ENCODE measurements around the gene CTXND1. TPM values are rescaled to one million over a fixed set of nuclear protein-coding genes. Genes with fewer than 3 reads are reported as not detected.

Gene CTXND1
- total and polyA plus RNA-seq, 2 of the 13 experiments (the other 11 are each of a cell fraction or from before 2014, with no cell fraction given): 1.2 to 2.1 TPM

DNA sequence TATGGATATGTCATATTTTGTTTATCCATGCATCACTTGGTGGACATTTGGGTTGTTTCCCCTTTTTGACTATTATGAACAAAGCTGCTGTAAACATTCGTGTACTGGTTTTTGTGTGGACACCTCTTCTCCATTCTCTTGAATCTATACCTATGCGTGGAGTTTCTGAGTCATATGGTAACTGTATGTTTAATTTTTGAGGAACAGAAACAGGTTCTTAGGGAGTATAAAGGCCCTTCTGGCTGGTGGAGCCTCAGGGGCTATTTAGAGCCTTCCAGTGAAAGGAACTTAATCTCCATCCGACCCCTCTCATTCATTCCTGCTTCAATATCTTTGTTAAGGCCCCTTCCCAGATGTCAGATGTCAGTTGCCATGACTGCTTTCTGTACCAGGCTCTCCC, 14.1 kb upstream of the CTXND1 start:
- Histone ChIP-seq H3K27ac (ENCODE audit: extremely low read length, insufficient read depth, low read length) (no peak overlapping the region), H4K20me1 (ENCODE audit: insufficient read depth, low read length) (no peaks in the 10 kb centered on the region), H3K27me3 (ENCODE audit: control insufficient read depth in 1 of 2, insufficient read depth in 2 of 2, low read length in 2 of 2) (peaks cover 0 to 19% of the 10 kb centered on the region in 2 experiments; a peak in 2 of 5 replicates), H3K4me1 (ENCODE audit: insufficient read depth, low read length) (no peaks in the 10 kb centered on the region), H3K79me2 (ENCODE audit: insufficient read depth, low read length) (no peaks in the 10 kb centered on the region), H3K4me3 (replicated peaks in 1 of 3; ENCODE audit: insufficient read depth in 1 of 3, low read depth in 2 of 3, low read length in 3 of 3) (no peak overlapping the region), H3K4me2 (ENCODE audit: low read depth, low read length) (no peak overlapping the region), H2AFZ (ENCODE audit: low read length) (no peak overlapping the region), H3K36me3 (replicated peaks in 1 of 2; ENCODE audit: control insufficient read depth in 1 of 2, insufficient read depth in 2 of 2, low read length in 2 of 2) (no peaks in the 10 kb centered on the region), H3K9me3 (ENCODE audit: low read length) (no peaks in the 10 kb centered on the region), H3K9ac (ENCODE audit: insufficient read depth, low read depth, low read length) (no peak overlapping the region)
- DNase-seq (ENCODE audit: low spot score) (no peak), FAIRE-seq (no peak), ATAC-seq (no peak)
- WGBS (ENCODE audit: low lambda C conversion rate): 0% methylated on average over 3 of the region's 3 CpGs
- intact Hi-C loops (cut with micrococcal nuclease; ENCODE audit: unreplicated experiment) (no loop called here), in situ Hi-C loops (cut with HindIII; ENCODE audit: extremely low pct_ligation_motif_present, low pct_unique_long_range_greater_than_20kb) (no loop called here)
- ChIA-PET POLR2A (no interaction called here), CTCF (ENCODE audit: low intra/inter-chr PET ratio, low total read pairs) (no interaction called here)
- no TSS peak for BruUV-seq (replicated peaks)
- no peak for TF ChIP-seq ZNF260 (CRISPR knock-in tag; IDR thresholded peaks at IDR 0.05; ENCODE audit: borderline replicate concordance, low read depth)
- TF ChIP-seq, protein P1, sequence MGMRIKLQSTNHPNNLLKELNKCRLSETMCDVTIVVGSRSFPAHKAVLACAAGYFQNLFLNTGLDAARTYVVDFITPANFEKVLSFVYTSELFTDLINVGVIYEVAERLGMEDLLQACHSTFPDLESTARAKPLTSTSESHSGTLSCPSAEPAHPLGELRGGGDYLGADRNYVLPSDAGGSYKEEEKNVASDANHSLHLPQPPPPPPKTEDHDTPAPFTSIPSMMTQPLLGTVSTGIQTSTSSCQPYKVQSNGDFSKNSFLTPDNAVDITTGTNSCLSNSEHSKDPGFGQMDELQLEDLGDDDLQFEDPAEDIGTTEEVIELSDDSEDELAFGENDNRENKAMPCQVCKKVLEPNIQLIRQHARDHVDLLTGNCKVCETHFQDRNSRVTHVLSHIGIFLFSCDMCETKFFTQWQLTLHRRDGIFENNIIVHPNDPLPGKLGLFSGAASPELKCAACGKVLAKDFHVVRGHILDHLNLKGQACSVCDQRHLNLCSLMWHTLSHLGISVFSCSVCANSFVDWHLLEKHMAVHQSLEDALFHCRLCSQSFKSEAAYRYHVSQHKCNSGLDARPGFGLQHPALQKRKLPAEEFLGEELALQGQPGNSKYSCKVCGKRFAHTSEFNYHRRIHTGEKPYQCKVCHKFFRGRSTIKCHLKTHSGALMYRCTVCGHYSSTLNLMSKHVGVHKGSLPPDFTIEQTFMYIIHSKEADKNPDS (CRISPR knock-in tag; IDR thresholded peaks at IDR 0.05): no peak
- no peak for TF ChIP-seq BATF2 (CRISPR knock-in tag; IDR thresholded peaks at IDR 0.05)
- no peak for TF ChIP-seq ZFP41 (CRISPR knock-in tag; IDR thresholded peaks at IDR 0.05; ENCODE audit: borderline replicate concordance)
- no peak for TF ChIP-seq ZNF318 (CRISPR knock-in tag; IDR thresholded peaks at IDR 0.05)
- no peak for TF ChIP-seq ZNF547 (CRISPR knock-in tag; IDR thresholded peaks at IDR 0.05)
- no peak for TF ChIP-seq POLR2A (IDR thresholded peaks at IDR 0.05; ENCODE audit: insufficient read depth in 1 of 2, low read depth in 2 of 2, low read length in 2 of 2)
- no peak for TF ChIP-seq ZFP1 (CRISPR knock-in tag; IDR thresholded peaks at IDR 0.05)
- TF ChIP-seq, protein P2, sequence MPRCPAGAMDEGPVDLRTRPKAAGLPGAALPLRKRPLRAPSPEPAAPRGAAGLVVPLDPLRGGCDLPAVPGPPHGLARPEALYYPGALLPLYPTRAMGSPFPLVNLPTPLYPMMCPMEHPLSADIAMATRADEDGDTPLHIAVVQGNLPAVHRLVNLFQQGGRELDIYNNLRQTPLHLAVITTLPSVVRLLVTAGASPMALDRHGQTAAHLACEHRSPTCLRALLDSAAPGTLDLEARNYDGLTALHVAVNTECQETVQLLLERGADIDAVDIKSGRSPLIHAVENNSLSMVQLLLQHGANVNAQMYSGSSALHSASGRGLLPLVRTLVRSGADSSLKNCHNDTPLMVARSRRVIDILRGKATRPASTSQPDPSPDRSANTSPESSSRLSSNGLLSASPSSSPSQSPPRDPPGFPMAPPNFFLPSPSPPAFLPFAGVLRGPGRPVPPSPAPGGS (CRISPR knock-in tag; IDR thresholded peaks at IDR 0.05): no peak
- TF ChIP-seq DR1 (CRISPR knock-in tag; IDR thresholded peaks at IDR 0.05): no peak
- no peak for TF ChIP-seq GPBP1L1 (CRISPR knock-in tag; IDR thresholded peaks at IDR 0.05)
- no peak for TF ChIP-seq MED1 (CRISPR knock-in tag; IDR thresholded peaks at IDR 0.05)

Data from HepG2 (cell line).